ENCODE measurements around the gene PRKRA. TPM values are rescaled to one million over a fixed set of nuclear protein-coding genes. Genes with fewer than 3 reads are reported as not detected.

PRKRA gene
- total and polyA plus RNA-seq, 9 of the 15 experiments (the other 6 are each of a cell fraction or from before 2014, with no cell fraction given) = 14.1 to 78.1 (median 52.3) TPM

DNA sequence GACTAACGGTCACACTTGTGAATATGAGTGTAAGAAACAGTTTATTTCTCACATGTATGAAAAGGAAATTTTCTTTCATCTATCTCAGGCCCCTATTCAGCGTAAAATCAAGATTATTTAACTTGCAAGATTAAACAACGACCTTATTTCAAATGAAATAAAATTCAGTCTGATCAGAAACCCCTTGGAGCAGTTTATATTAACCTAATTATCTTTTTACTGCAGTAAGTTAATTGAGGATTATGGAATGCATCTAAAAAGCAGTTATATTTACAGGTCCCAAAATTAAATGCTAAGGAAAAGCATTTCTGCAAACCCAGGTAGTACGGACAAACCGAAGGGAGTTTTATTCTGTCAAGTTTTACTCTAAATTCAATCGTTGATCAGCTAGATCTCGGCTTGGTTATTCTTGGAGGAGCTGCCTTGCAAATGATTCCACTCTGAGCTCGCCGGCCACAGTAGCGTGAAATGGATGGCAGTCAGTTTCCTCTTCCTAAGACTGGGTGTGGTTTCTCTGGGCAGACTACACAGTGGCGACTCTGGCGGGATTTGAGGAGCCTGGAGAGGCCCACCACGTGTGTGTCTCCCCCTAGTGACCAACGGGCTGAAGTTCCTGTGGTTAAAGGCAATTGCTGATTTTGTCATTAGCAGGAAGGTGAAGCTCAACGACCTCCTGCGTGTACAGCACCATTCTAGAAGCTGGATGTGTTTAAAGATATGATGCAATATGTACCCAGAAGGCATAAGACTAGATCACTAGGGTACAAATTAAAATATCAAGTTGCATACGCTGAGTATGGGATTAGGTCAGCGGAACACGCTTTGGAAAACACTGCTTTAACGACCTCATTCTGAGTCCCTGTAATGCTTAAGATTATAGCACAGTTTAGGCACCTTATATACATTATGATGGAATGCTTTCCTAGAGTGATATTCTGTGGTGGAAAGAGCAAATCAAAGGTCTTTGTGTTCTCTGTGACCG, 36.4 kb downstream of the PRKRA start (continued):
- TF ChIP-seq TEAD2 (tag; IDR thresholded peaks at IDR 0.05) (no peak), ZNF561 (CRISPR knock-in tag; conservative IDR thresholded peaks at IDR 0.05) (no peak), SAFB (IDR thresholded peaks at IDR 0.05; ENCODE audit: borderline replicate concordance, low read depth, low read length) (no peak), HNRNPH1 (optimal IDR thresholded peaks at IDR 0.05; ENCODE audit: low read depth, low read length) (no peak), PPARD (CRISPR knock-in tag; IDR thresholded peaks at IDR 0.05) (no peak), MYC (IDR thresholded peaks at IDR 0.05; ENCODE audit: low read depth, low read length) (peak; percentile 95), MYC (CRISPR knock-in tag; IDR thresholded peaks at IDR 0.05; ENCODE audit: borderline replicate concordance, low read depth) (peak; percentile 71; the same call in 1 of the 2 replicates), CXXC5 (CRISPR knock-in tag; IDR thresholded peaks at IDR 0.05) (peak; percentile 71), DNMT1 (IDR thresholded peaks at IDR 0.05) (no peak), NR1H2 (CRISPR knock-in tag; IDR thresholded peaks at IDR 0.05) (no peak), ZFP36 (IDR thresholded peaks at IDR 0.05; ENCODE audit: low read depth, low read length, partially characterized antibody) (peak; percentile 48), ZNF408 (CRISPR knock-in tag; IDR thresholded peaks at IDR 0.05; ENCODE audit: low read depth) (no peak), NR4A1 (CRISPR knock-in tag; IDR thresholded peaks at IDR 0.05) (no peak), NR4A1 (tag; IDR thresholded peaks at IDR 0.05) (no peak), ZNF24 (IDR thresholded peaks at IDR 0.05) (peak; percentile 86), ZNF197 (CRISPR knock-in tag; IDR thresholded peaks at IDR 0.05; ENCODE audit: low read depth) (0 out of 2 replicates have a peak, but pooled peaks have one; percentile 71)
- TF ChIP-seq, protein P1, sequence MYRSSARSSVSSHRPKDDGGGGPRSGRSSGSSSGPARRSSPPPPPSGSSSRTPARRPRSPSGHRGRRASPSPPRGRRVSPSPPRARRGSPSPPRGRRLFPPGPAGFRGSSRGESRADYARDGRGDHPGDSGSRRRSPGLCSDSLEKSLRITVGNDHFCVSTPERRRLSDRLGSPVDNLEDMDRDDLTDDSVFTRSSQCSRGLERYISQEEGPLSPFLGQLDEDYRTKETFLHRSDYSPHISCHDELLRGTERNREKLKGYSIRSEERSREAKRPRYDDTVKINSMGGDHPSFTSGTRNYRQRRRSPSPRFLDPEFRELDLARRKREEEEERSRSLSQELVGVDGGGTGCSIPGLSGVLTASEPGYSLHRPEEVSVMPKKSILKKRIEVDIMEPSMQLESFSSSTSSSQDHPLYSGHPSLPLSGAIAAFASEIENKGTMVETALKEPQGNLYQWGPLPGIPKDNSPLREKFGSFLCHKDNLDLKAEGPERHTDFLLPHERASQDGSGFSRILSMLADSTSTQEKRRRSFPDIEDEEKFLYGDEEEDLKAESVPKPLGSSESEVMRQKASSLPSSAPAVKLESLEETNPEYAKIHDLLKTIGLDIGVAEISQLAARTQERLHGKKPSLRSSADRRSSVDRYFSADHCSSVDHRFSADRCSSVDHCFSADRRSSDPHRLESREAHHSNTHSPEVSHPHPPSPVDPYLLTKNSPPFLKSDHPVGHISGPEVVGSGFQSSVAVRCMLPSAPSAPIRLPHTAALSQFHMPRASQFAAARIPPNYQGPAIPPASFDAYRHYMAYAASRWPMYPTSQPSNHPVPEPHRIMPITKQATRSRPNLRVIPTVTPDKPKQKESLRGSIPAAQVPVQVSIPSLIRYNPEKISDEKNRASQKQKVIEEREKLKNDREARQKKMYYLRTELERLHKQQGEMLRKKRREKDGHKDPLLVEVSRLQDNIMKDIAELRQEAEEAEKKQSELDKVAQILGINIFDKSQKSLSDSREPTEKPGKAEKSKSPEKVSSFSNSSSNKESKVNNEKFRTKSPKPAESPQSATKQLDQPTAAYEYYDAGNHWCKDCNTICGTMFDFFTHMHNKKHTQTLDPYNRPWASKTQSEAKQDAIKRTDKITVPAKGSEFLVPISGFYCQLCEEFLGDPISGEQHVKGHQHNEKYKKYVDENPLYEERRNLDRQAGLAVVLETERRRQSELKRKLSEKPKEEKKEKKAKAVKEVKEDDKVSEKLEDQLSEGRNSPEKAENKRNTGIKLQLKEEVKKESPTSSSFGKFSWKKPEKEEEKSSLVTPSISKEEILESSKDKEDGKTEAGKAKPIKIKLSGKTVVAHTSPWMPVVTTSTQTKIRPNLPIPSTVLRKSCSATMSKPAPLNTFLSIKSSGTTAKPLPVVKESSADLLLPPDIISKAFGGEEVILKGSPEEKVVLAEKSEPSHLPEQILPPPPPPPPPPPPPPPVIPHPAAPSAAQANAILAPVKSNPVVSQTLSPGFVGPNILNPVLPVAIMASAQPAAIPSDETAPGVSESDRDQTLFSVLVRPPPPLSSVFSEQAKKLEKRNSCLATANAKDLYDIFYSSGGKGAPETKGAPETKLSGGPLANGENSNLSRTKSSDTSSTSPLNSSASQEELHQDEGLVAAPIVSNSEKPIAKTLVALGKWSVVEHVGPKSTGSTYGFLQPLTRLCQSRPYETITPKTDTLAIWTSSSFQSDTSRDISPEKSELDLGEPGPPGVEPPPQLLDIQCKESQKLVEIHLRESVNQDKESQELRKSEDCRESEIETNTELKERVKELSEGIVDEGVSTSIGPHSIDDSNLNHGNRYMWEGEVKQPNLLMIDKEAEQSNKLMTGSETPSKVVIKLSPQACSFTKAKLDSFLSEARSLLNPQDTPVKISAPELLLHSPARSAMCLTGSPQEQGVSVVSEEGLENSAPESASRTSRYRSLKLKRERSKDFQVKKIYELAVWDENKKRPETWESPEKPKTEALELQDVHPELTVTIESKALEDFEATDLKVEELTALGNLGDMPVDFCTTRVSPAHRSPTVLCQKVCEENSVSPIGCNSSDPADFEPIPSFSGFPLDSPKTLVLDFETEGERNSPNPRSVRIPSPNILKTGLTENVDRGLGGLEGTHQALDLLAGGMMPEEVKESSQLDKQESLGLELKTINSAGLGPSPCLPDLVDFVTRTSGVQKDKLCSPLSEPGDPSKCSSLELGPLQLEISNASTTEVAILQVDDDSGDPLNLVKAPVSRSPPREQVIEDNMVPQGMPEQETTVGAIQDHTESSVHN (IDR thresholded peaks at IDR 0.05; ENCODE audit: borderline replicate concordance in 1 of 2, low read depth in 1 of 2) = 0 out of 4 replicates have a peak, but pooled peaks of 1 of the 2 experiments have one; percentile 45
- TF ChIP-seq, protein P2, sequence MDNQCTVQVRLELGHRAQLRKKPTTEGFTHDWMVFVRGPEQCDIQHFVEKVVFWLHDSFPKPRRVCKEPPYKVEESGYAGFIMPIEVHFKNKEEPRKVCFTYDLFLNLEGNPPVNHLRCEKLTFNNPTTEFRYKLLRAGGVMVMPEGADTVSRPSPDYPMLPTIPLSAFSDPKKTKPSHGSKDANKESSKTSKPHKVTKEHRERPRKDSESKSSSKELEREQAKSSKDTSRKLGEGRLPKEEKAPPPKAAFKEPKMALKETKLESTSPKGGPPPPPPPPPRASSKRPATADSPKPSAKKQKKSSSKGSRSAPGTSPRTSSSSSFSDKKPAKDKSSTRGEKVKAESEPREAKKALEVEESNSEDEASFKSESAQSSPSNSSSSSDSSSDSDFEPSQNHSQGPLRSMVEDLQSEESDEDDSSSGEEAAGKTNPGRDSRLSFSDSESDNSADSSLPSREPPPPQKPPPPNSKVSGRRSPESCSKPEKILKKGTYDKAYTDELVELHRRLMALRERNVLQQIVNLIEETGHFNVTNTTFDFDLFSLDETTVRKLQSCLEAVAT (IDR thresholded peaks at IDR 0.05) = peak; percentile 32 to 94; a peak in 3 of 4 replicates

Measured in K562 (cell line).